Endothelial cell of umbilical vein (primary cell): ENCODE results near the gene KANSL1. TPM values are rescaled to one million over a fixed set of nuclear protein-coding genes. Genes with fewer than 3 reads are reported as not detected.

Experiments
- BruUV-seq: library from RNA; stranded (reverse); fragments of 400-500 nt; replicated peaks from 2 replicates; lab custom pipeline; 2021; lab: Mats Ljungman, UMichigan
- CTCF ChIA-PET: fragments of 300-600, 350-600 bp; sonication (Branson Sonifier 250); formaldehyde crosslinking; loops from one replicate; lab custom pipeline; 2021; ENCODE audit warnings: antibody characterized with exemption, inconsistent platforms; lab: Charles Lee
- POLR2A ChIA-PET: fragments of 300-600, 350-600 bp; sonication (Branson Sonifier 250); formaldehyde crosslinking; loops from one replicate; lab custom pipeline; 2021; ENCODE audit warnings: antibody characterized with exemption, inconsistent platforms; lab: Charles Lee
- DNase-seq: peaks from one replicate; pipeline ENCODE4 v3.0.0-alpha.2; 2011; ENCODE audit warnings: low read depth, low spot score
- FAIRE-seq: peaks from 2 replicates; lab custom pipeline; 2011; peaks lifted over from hg19 to GRCh38; lab: Jason Lieb, UNC
- H2AFZ ChIP-seq: 2 replicates; pipeline ENCODE4 v1.6.0; 2012; ENCODE audit warnings: low read depth, low read length, control low read depth, inconsistent platforms
- H3K27ac ChIP-seq: 2 replicates; pipeline ENCODE4 v1.5.1; 2011; ENCODE audit warnings: low read depth, mild to moderate bottlenecking, control low read depth, low read length, moderate library complexity; ENCODE audit not compliant: insufficient read depth
- H3K27me3 ChIP-seq, 2 experiments: 2 replicates each; pipeline versions ENCODE4 v1.6.0 to v1.6.1; 2011; ENCODE audit warnings: low read length in 2 of 2, mixed read lengths in 1 of 2; ENCODE audit not compliant: control insufficient read depth in 2 of 2, insufficient read depth in 2 of 2
- H3K36me3 ChIP-seq, 2 experiments: 2 replicates in 1 of 2; 3 replicates in 1 of 2; pipeline ENCODE4 v1.5.1; 2011; ENCODE audit warnings: low read length in 2 of 2, mild to moderate bottlenecking in 1 of 2, moderate library complexity in 1 of 2; ENCODE audit not compliant: control insufficient read depth in 2 of 2, insufficient read depth in 2 of 2; ENCODE audit errors: extremely low read depth in 1 of 2
- H3K4me1 ChIP-seq: 3 replicates; pipeline ENCODE4 v1.5.1; 2011; ENCODE audit warnings: mild to moderate bottlenecking, low read length; ENCODE audit not compliant: control insufficient read depth, insufficient read depth; ENCODE audit errors: extremely low read depth
- H3K4me2 ChIP-seq: 2 replicates; pipeline ENCODE4 v1.6.1; 2011; ENCODE audit warnings: low read length, control low read depth, mixed read lengths; ENCODE audit not compliant: insufficient read depth
- H3K4me3 ChIP-seq, 3 experiments: fragments of 200-600 bp in 1 of 3; sonication (generic), shearing (Covaris generic) in 1 of 3; replicated peaks in 1 of 3; 2 replicates each; pipeline ENCODE4 v1.5.1; 2011 to 2016; ENCODE audit warnings: control low read depth in 3 of 3, low read length in 3 of 3, mild to moderate bottlenecking in 2 of 3, inconsistent platforms in 1 of 3, low read depth in 1 of 3, moderate library complexity in 1 of 3; ENCODE audit not compliant: insufficient read depth in 1 of 3
- H3K79me2 ChIP-seq: 2 replicates; pipeline ENCODE4 v1.6.0; 2012; ENCODE audit warnings: low read length, inconsistent platforms; ENCODE audit not compliant: control insufficient read depth, insufficient read depth
- H3K9ac ChIP-seq: replicated peaks from 2 replicates; pipeline ENCODE3; 2011; ENCODE audit warnings: low read length, control low read depth; ENCODE audit not compliant: insufficient read depth; ENCODE audit errors: extremely low read depth
- H3K9me1 ChIP-seq: replicated peaks from 3 replicates; pipeline ENCODE4 v1.6.0; 2011; ENCODE audit warnings: mild to moderate bottlenecking, low read length; ENCODE audit not compliant: control insufficient read depth, insufficient read depth; ENCODE audit errors: extremely low read depth
- H3K9me3 ChIP-seq: replicated peaks from 2 replicates; pipeline ENCODE4 v1.5.1; 2012; ENCODE audit warnings: low read length, inconsistent platforms; ENCODE audit not compliant: control insufficient read depth, insufficient read depth
- H4K20me1 ChIP-seq: replicated peaks from 2 replicates; pipeline ENCODE3; 2011; ENCODE audit warnings: mild to moderate bottlenecking, low read length; ENCODE audit not compliant: control insufficient read depth, insufficient read depth; ENCODE audit errors: extremely low read depth
- EZH2 ChIP-seq: IDR thresholded peaks from 2 replicates; pipeline ENCODE4 v1.6.1; 2012; ENCODE audit warnings: borderline replicate concordance, low read depth, mild to moderate bottlenecking, moderate library complexity, low read length, inconsistent platforms; ENCODE audit not compliant: severe bottlenecking
- FOS ChIP-seq: IDR thresholded peaks from 2 replicates; pipeline ENCODE4 v1.6.1; 2011; ENCODE audit warnings: mild to moderate bottlenecking, low read length, moderate library complexity, borderline replicate concordance; ENCODE audit not compliant: insufficient read depth
- GATA2 ChIP-seq: IDR thresholded peaks from 2 replicates; pipeline ENCODE4 v1.7.0; 2011; ENCODE audit warnings: low read depth, mild to moderate bottlenecking, moderate library complexity, mixed read lengths, low read length; ENCODE audit not compliant: insufficient read length, insufficient read depth
- JUN ChIP-seq: IDR thresholded peaks from 2 replicates; pipeline ENCODE4 v1.6.1; 2011; ENCODE audit warnings: borderline replicate concordance, low read depth; ENCODE audit not compliant: insufficient read length, insufficient read depth
- MAX ChIP-seq: IDR thresholded peaks from 2 replicates; pipeline ENCODE4 v1.6.1; 2011; ENCODE audit not compliant: insufficient read depth, insufficient read length
- MYC ChIP-seq: IDR thresholded peaks from one replicate; pipeline ENCODE4 v1.6.1; 2011; ENCODE audit warnings: mild to moderate bottlenecking, low read depth, low read length
- POLR2A ChIP-seq: IDR thresholded peaks from 2 replicates; pipeline ENCODE4 v1.6.1; 2012; ENCODE audit warnings: low read depth, mild to moderate bottlenecking, control low read depth, low read length
- POLR2AphosphoS5 ChIP-seq: IDR thresholded peaks from 2 replicates; pipeline ENCODE4 v1.6.1; 2012; ENCODE audit warnings: low read depth, mild to moderate bottlenecking, control low read depth, low read length, moderate library complexity; ENCODE audit not compliant: insufficient read depth
- dilution Hi-C: fragments of 300-500 bp; cut with MboI; formaldehyde crosslinking; loops from one replicate; pipeline ENCODE4 v1.15.0; 2019; ENCODE audit warnings: low sequenced_read_pairs; ENCODE audit not compliant: extremely low pct_ligation_motif_present
- intact Hi-C: fragments of 100-400 bp; cut with micrococcal nuclease; formaldehyde crosslinking; loops from one replicate; pipeline ENCODE4 v1.10.0; 2022
- polyA plus RNA-seq, 4 experiments: library from polyadenylated mRNA; depleted of rRNA in 3 of 4; stranded (reverse) in 3 of 4; unstranded in 1 of 4; fragments of >200 nt; gene quantifications; 2 replicates each; pipeline versions ENCODE4 v1.2.1 to v1.2.3, GENCODE V29; 2011 to 2012; ENCODE audit warnings: missing spikeins in 1 of 4
- total RNA-seq: library from RNA; stranded (reverse); gene quantifications from 2 replicates; pipeline ENCODE4 v1.2.3, GENCODE V29; 2021
- TF ChIP-seq, protein P1 (sequence below), 2 donors: IDR thresholded peaks; 1 replicate in 1 of 2; 2 replicates in 1 of 2; pipeline ENCODE4 v1.5.1; 2011; ENCODE audit warnings: low read length in 2 of 2, mild to moderate bottlenecking in 2 of 2, moderate library complexity in 2 of 2, control low read depth in 1 of 2, inconsistent platforms in 1 of 2, low read depth in 1 of 2; ENCODE audit not compliant: insufficient read depth in 1 of 2; ENCODE audit errors: extremely low read depth in 1 of 2

KANSL1 gene
- total and polyA plus RNA-seq, 2 donors (not counting 3 experiments of a cell fraction or from before 2014, with no cell fraction given) = 29.1 to 74.0 TPM

GRCh38 chr17:46078675-46079074, 114.6 kb downstream of the KANSL1 start:
- ChIA-PET CTCF (interaction anchor here (1.1 to 2.5 kb wide), 4 partner anchors 12 to 34 kb away, joined by 3 to 13 read pairs (median 6); no protein-coding TSS in a partner anchor), POLR2A (interaction anchor here (1.0 kb wide), 1 partner anchor 12 kb away, joined by 4 read pairs; no protein-coding TSS in a partner anchor)
- dilution Hi-C loops (no loop called here), intact Hi-C loops (no loop called here)
- Histone ChIP-seq H4K20me1 (peaks cover 7% of the 10 kb centered on the region), H2AFZ (no peak overlapping the region), H3K4me1 (peaks cover under 1% of the 10 kb centered on the region), H3K27me3 (no peaks in the 10 kb centered on the region), H3K4me3 (no peak overlapping the region), H3K4me2 (no peak overlapping the region), H3K79me2 (peaks cover 46% of the 10 kb centered on the region), H3K9me1 (no peaks in the 10 kb centered on the region), H3K27ac (no peak overlapping the region), H3K36me3 (peaks cover 0 to 2% of the 10 kb centered on the region in 2 experiments), H3K9me3 (no peaks in the 10 kb centered on the region), H3K9ac (no peak overlapping the region)
- TF ChIP-seq MYC (no peak), POLR2A (no peak), JUN (no peak), EZH2 (no peak), MAX (no peak), POLR2AphosphoS5 (no peak), FOS (no peak), GATA2 (no peak)
- TF ChIP-seq, protein P1, sequence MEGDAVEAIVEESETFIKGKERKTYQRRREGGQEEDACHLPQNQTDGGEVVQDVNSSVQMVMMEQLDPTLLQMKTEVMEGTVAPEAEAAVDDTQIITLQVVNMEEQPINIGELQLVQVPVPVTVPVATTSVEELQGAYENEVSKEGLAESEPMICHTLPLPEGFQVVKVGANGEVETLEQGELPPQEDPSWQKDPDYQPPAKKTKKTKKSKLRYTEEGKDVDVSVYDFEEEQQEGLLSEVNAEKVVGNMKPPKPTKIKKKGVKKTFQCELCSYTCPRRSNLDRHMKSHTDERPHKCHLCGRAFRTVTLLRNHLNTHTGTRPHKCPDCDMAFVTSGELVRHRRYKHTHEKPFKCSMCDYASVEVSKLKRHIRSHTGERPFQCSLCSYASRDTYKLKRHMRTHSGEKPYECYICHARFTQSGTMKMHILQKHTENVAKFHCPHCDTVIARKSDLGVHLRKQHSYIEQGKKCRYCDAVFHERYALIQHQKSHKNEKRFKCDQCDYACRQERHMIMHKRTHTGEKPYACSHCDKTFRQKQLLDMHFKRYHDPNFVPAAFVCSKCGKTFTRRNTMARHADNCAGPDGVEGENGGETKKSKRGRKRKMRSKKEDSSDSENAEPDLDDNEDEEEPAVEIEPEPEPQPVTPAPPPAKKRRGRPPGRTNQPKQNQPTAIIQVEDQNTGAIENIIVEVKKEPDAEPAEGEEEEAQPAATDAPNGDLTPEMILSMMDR (IDR thresholded peaks at IDR 0.05; ENCODE audit: extremely low read depth in 1 of 2, insufficient read depth in 1 of 2, low read depth in 1 of 2, low read length in 2 of 2) = no peak
- FAIRE-seq = no peak
- BruUV-seq = no TSS peak
- DNase-seq = no peak
